K562 (cell line): Measurements from ENCODE around the gene ACSL5.

Experiments used
- TAF1 ChIP-seq: IDR thresholded peaks from 2 replicates; pipeline ENCODE4 v1.6.1; 2011; ENCODE audit warnings: mild to moderate bottlenecking, low read length, moderate library complexity; ENCODE audit not compliant: insufficient read depth, control insufficient read depth, severe bottlenecking; ENCODE audit errors: extremely low read depth
- TF ChIP-seq, protein P1 (sequence below), 3 experiments: IDR thresholded peaks in 2 of 3; conservative IDR thresholded peaks in 1 of 3; 2 replicates each; pipeline ENCODE4 v1.5.1; 2011 to 2012; ENCODE audit warnings: low read length in 3 of 3, mild to moderate bottlenecking in 3 of 3, control low read depth in 2 of 3, improper control_type of control experiment in 1 of 3, inconsistent platforms in 1 of 3, low read depth in 1 of 3, mixed read lengths in 1 of 3, moderate library complexity in 1 of 3; ENCODE audit not compliant: insufficient read depth in 2 of 3
- TF ChIP-seq, protein P2 (sequence below): fragments of 450-650 bp; IDR thresholded peaks from one replicate; pipeline ENCODE4 v1.6.1; 2018; ENCODE audit warnings: mild to moderate bottlenecking, moderate library complexity; ENCODE audit not compliant: partially characterized antibody
- TF ChIP-seq, protein P3 (sequence below): sonication (generic); formaldehyde crosslinking; IDR thresholded peaks from 2 replicates; pipeline ENCODE4 v1.8.1; 2023; ENCODE audit warnings: mild to moderate bottlenecking, missing genetic modification reagents, moderate library complexity
- TF ChIP-seq, protein P4 (sequence below), 2 experiments: fragments of 450-650 bp in 1 of 2; sonication (generic) in 1 of 2; formaldehyde crosslinking in 1 of 2; IDR thresholded peaks in 1 of 2; conservative IDR thresholded peaks in 1 of 2; 2 replicates each; pipeline versions ENCODE4 v1.6.1 to v1.8.1; 2016 to 2023; ENCODE audit warnings: mild to moderate bottlenecking in 2 of 2, moderate library complexity in 2 of 2, inconsistent platforms in 1 of 2, missing genetic modification reagents in 1 of 2

DNA sequence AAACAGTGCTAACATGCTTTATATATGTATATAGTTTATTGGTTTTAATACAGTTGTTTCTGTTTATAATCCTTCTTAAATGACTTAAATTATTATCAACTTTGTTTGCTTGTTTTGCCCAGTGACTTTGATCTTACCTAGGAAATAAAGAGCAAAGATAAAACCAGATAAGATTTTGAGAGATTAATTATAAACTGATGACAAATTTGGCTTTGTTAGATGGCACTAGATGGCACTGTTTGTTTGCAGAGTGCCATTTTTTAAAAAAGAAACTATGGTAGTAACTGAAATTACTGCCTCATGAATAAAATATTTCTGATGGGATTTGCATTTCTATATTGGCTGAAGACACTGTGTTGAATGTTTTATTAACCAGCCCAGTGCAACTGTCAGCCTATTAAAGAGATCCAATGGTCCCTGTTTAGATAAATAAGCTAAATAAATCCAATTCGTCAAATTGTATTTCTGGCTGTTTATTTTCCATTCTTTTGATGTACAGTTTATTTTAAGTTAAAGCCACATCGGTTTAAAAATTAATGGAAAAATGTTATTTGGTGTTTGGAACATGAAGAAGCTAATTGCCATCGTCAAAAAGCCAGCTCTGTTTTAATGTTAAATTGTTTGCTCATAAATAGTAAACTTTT, 101.8 kb downstream of the ACSL5 start:
- TF ChIP-seq, protein P1, sequence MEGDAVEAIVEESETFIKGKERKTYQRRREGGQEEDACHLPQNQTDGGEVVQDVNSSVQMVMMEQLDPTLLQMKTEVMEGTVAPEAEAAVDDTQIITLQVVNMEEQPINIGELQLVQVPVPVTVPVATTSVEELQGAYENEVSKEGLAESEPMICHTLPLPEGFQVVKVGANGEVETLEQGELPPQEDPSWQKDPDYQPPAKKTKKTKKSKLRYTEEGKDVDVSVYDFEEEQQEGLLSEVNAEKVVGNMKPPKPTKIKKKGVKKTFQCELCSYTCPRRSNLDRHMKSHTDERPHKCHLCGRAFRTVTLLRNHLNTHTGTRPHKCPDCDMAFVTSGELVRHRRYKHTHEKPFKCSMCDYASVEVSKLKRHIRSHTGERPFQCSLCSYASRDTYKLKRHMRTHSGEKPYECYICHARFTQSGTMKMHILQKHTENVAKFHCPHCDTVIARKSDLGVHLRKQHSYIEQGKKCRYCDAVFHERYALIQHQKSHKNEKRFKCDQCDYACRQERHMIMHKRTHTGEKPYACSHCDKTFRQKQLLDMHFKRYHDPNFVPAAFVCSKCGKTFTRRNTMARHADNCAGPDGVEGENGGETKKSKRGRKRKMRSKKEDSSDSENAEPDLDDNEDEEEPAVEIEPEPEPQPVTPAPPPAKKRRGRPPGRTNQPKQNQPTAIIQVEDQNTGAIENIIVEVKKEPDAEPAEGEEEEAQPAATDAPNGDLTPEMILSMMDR (IDR thresholded peaks at IDR 0.05 in 2 of 3, conservative IDR thresholded peaks at IDR 0.05 in 1 of 3; ENCODE audit: insufficient read depth in 2 of 3, low read depth in 1 of 3, low read length in 3 of 3), result peak in 1 of 3 experiments; percentile 28; a peak in 1 of 6 replicates
- TF ChIP-seq TAF1, result no peak
- TF ChIP-seq, protein P2, sequence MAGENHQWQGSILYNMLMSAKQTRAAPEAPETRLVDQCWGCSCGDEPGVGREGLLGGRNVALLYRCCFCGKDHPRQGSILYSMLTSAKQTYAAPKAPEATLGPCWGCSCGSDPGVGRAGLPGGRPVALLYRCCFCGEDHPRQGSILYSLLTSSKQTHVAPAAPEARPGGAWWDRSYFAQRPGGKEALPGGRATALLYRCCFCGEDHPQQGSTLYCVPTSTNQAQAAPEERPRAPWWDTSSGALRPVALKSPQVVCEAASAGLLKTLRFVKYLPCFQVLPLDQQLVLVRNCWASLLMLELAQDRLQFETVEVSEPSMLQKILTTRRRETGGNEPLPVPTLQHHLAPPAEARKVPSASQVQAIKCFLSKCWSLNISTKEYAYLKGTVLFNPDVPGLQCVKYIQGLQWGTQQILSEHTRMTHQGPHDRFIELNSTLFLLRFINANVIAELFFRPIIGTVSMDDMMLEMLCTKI, result no peak
- TF ChIP-seq, protein P3, sequence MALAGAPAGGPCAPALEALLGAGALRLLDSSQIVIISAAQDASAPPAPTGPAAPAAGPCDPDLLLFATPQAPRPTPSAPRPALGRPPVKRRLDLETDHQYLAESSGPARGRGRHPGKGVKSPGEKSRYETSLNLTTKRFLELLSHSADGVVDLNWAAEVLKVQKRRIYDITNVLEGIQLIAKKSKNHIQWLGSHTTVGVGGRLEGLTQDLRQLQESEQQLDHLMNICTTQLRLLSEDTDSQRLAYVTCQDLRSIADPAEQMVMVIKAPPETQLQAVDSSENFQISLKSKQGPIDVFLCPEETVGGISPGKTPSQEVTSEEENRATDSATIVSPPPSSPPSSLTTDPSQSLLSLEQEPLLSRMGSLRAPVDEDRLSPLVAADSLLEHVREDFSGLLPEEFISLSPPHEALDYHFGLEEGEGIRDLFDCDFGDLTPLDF (CRISPR knock-in tag), result no peak
- TF ChIP-seq, protein P4, sequence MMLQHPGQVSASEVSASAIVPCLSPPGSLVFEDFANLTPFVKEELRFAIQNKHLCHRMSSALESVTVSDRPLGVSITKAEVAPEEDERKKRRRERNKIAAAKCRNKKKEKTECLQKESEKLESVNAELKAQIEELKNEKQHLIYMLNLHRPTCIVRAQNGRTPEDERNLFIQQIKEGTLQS (IDR thresholded peaks at IDR 0.05), result no peak
- TF ChIP-seq, protein P4 (CRISPR knock-in tag; conservative IDR thresholded peaks at IDR 0.05), result no peak
